ENCODE results near the gene DDX18. TPM values are rescaled to one million over a fixed set of nuclear protein-coding genes. Genes with fewer than 3 reads are reported as not detected.

DDX18 gene
- total RNA-seq, 3 donors from 2014 or later, result 42.4 to 48.1 (median 43.1) TPM

DNA sequence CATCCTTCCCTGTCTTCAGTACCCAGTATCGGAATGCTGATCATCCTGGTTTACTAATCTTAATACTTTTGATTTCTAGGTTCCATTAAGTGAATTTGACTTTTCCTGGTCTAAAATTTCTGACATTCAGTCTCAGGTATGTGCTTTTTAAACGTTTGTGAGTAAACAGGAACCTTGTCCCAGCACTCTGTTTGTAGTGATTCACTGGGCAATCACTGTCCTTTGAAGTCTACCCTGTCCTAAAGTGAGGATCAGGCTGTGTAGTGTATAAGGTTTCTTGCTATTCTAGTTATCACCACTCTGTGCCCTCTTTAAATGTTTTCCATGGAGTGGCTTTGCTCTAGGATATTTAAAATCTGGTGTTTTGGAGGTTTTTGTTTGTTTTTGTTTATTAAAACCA is 14.4 kb downstream of the DDX18 start:
- ATAC-seq, result no peak
- peaks cover 34% of the 10 kb centered on the region for H3K36me3 ChIP-seq (ENCODE audit: low read depth)
- H3K4me1 ChIP-seq (ENCODE audit: low read depth), result no peaks in the 10 kb centered on the region
- no peaks in the 10 kb centered on the region for H3K9me3 ChIP-seq
- H3K4me3 ChIP-seq, result no peak overlapping the region
- DNase-seq, result no peak
- TF ChIP-seq, protein P1, sequence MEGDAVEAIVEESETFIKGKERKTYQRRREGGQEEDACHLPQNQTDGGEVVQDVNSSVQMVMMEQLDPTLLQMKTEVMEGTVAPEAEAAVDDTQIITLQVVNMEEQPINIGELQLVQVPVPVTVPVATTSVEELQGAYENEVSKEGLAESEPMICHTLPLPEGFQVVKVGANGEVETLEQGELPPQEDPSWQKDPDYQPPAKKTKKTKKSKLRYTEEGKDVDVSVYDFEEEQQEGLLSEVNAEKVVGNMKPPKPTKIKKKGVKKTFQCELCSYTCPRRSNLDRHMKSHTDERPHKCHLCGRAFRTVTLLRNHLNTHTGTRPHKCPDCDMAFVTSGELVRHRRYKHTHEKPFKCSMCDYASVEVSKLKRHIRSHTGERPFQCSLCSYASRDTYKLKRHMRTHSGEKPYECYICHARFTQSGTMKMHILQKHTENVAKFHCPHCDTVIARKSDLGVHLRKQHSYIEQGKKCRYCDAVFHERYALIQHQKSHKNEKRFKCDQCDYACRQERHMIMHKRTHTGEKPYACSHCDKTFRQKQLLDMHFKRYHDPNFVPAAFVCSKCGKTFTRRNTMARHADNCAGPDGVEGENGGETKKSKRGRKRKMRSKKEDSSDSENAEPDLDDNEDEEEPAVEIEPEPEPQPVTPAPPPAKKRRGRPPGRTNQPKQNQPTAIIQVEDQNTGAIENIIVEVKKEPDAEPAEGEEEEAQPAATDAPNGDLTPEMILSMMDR (IDR thresholded peaks at IDR 0.05), result no peak
- intact Hi-C loops (cut with DNase I, micrococcal nuclease), result no loop called here

DNA sequence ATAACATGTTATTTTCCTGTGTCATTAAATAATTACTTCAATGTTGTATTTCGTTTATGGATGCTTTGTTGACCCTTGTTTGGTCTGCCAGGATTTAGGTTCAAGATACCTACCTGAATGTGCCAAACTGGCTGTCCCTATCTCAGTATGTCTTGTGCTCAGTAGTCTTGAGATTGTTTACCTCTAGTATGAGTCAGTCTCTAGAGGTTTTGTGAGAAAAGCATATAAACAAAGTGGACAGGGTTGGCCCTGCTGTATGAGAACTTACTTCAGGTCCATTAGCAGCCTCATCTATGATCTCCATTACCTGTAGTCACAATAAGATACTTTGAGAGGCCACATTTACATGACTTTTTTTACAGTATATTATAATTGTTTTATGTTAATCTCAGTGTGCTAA is 17.8 kb downstream of the DDX18 start:
- ATAC-seq, result no peak
- Histone ChIP-seq H3K9me3 (no peaks in the 10 kb centered on the region), H3K36me3 (ENCODE audit: low read depth) (peaks cover 16% of the 10 kb centered on the region), H3K4me3 (no peak overlapping the region), H3K4me1 (ENCODE audit: low read depth) (peaks cover 9% of the 10 kb centered on the region)
- TF ChIP-seq, protein P1 (IDR thresholded peaks at IDR 0.05), result no peak
- intact Hi-C loops (cut with DNase I, micrococcal nuclease), result loop anchor here in 1 of 2 donors (10.0 kb wide), 1 partner anchor 172 kb away; no protein-coding TSS in a partner anchor
- DNase-seq, result no peak

DNA sequence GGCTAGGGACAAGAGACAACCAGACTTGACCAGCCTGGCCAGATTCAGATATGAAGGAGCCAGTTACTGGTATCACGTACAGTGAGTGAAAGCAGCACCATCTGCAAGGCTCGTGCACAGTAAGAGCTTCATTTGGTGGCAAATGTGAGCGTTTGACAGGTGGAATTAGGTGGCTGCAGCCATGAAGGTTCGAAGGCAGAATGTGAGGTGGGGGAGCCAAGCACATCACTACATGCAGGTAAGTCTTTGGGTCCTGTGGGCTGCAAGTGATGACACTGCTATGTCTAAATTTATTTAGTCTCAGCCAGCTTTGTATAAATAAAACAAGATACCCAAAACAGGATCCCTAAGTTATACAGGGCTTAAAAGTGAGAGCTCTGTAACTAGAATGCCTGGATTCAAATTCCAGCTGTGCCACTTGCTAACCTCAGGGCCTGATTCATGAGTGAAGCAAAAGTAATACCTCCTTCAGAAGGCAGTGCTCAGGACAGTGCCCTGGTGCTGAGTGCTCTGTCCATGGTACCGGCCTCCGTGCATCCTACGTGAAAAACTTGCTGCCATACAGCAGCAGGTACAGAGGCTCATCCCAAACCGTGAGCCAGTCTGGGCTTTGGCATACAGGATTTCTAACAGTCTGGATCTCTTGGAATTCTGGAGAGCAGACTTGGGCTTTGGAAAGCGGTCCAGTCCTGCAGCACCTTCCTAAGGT is 18.6 kb downstream of the DDX18 start:
- Histone ChIP-seq H3K4me3 (no peak overlapping the region), H3K4me1 (ENCODE audit: low read depth) (peaks cover 9% of the 10 kb centered on the region), H3K9me3 (no peaks in the 10 kb centered on the region), H3K36me3 (ENCODE audit: low read depth) (peaks cover 16% of the 10 kb centered on the region)
- ATAC-seq, result no peak
- TF ChIP-seq, protein P1 (IDR thresholded peaks at IDR 0.05), result no peak
- peak in 1 of 3 donors; percentile 4 for DNase-seq
- intact Hi-C loops (cut with DNase I, micrococcal nuclease), result loop anchor here in 1 of 2 donors (10.0 kb wide), 1 partner anchor 172 kb away; no protein-coding TSS in a partner anchor

DNA sequence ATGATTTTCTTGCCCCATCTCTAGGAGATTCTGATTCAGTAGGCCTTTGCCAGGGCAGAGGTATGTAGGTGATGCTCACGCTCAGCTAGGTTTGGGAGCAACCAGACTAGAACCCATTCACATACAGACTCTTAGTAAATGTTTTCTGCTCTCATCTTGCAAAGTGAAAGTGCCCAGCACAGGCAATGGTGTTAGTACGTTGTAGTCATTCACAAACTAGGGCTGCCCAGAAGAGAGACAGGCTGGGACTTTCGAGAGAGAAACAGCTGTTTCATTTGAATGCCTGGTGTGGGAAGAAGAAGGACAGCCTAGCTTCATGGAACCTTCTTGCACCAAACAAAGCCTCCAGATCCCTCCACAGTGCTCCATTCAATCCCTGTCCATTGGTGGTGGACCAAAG is 19.4 kb downstream of the DDX18 start:
- Histone ChIP-seq H3K4me3 (no peak overlapping the region), H3K9me3 (no peaks in the 10 kb centered on the region), H3K4me1 (ENCODE audit: low read depth) (peaks cover 9% of the 10 kb centered on the region), H3K36me3 (ENCODE audit: low read depth) (peaks cover 10% of the 10 kb centered on the region)
- TF ChIP-seq, protein P1 (IDR thresholded peaks at IDR 0.05), result no peak
- intact Hi-C loops (cut with DNase I, micrococcal nuclease), result loop anchor here in 1 of 2 donors (10.0 kb wide), 1 partner anchor 171 kb away; no protein-coding TSS in a partner anchor
- no peak for ATAC-seq
- DNase-seq, result no peak

DNA sequence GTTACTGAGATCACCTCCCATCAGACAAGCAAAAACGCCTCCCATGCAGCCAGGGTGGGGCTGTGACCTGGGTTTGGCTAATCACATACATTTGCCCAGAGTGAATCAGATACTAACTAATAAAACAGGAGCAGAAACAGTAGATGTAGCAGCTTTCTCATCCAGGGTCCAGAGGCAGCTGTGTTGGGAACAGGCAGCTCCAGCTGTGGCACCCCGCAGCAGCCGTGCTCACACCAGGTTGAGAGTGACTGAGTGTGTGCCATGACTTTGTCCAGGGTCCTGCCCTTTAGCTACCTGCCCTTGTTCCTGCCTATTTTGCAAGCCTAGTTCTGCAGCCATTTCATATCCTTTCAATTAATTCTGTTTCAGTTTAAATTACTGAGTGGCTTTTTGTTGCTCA is 20.5 kb downstream of the DDX18 start:
- DNase-seq (no peak), ATAC-seq (no peak)
- intact Hi-C loops (cut with DNase I, micrococcal nuclease), result loop anchor here in 1 of 2 donors (10.0 kb wide), 1 partner anchor 170 kb away; no protein-coding TSS in a partner anchor
- H3K4me1 ChIP-seq (ENCODE audit: low read depth), result peaks cover 9% of the 10 kb centered on the region
- TF ChIP-seq, protein P1 (IDR thresholded peaks at IDR 0.05), result no peak
- no peaks in the 10 kb centered on the region for H3K9me3 ChIP-seq
- H3K36me3 ChIP-seq (ENCODE audit: low read depth), result peaks cover 4% of the 10 kb centered on the region
- no peak overlapping the region for H3K4me3 ChIP-seq

Data from mucosa of descending colon (tissue), 3 donors.